Prostate gland (tissue), 2 donors: Measurements from ENCODE around the gene ZFHX3.

Experiments
- CTCF ChIP-seq, 4 experiments: fragments of 200-600 bp in 2 of 4; fragments of 450-650 bp in 2 of 4; sonication (generic) in 2 of 4; IDR thresholded peaks; 1 replicate in 3 of 4; 2 replicates in 1 of 4; pipeline ENCODE4 v1.5.1; 2016 to 2019; ENCODE audit warnings: antibody characterized with exemption in 4 of 4, mild to moderate bottlenecking in 2 of 4, moderate library complexity in 2 of 4
- POLR2AphosphoS5 ChIP-seq: sonication (generic); formaldehyde crosslinking; IDR thresholded peaks from one replicate; pipeline ENCODE4 v1.6.1; 2017; ENCODE audit warnings: antibody characterized with exemption

- TF ChIP-seq CTCF (IDR thresholded peaks at IDR 0.05) (no peak), POLR2AphosphoS5 (no peak)
These were observed 304.7 kb downstream of the ZFHX3 start for GRCh38 chr16:72743011-72743761.
